ENCODE data around the gene SNX25. TPM values are rescaled to one million over a fixed set of nuclear protein-coding genes. Genes with fewer than 3 reads are reported as not detected.
"Not testable (repeated sequence)": the region's sequence is repeated elsewhere in the genome, so short reads cannot be mapped to it uniquely, and the experiment has no call there.

The SNX25 gene
- total RNA-seq, 1 donor from 2014 or later, result 13.0 TPM

GRCh38 chr4:185205073-185205472 lies 4.3 kb upstream of the SNX25 start:
- DNase-seq, result not testable (repeated sequence)

DNA sequence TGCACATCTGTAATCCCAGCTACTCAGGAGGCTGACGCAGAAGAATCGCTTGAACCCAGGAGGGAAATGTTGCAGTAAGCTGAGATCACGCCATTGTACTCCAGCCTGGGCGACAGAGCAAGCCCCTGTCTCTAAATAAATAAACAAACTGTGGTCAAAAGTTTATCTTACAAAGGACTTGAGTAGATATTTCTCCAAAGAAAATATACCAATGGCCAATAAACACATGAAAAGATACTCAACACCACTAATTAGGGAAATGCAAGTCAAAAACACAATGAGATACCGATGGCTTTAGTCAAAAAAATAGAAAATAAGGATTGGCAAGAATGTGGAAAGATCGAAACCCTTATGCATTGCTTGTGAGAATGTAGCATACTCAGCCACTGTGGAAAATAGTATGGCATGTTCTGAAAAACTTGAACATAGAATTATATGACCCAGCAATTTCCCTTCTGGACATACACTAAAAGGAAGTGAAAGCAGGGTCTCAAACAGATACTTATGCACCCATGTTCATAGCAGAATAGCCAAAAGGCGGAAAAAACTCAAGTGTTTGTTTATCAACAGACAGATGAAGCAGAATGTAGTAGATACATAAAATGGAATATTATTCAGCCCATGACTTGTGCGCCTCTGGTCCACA lies 3.6 kb upstream of the SNX25 start:
- no peak for DNase-seq

GRCh38 chr4:185207466-185207865 lies 1.9 kb upstream of the SNX25 start:
- no peak for DNase-seq

DNA sequence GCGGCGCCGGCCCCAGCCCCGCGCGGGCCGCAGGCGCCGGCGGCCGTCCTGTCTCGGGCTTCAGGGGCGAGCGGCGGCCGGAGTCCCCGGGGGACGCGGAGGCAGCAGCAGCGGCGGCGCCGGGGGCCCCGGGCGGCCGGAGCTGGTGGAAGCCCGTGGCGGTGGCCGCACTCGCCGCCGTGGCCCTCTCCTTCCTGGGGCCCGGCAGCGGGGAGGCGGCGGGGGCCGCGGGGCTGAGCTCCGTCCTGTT lies 379 bp downstream of the SNX25 start:
- not testable (repeated sequence) for DNase-seq

DNA sequence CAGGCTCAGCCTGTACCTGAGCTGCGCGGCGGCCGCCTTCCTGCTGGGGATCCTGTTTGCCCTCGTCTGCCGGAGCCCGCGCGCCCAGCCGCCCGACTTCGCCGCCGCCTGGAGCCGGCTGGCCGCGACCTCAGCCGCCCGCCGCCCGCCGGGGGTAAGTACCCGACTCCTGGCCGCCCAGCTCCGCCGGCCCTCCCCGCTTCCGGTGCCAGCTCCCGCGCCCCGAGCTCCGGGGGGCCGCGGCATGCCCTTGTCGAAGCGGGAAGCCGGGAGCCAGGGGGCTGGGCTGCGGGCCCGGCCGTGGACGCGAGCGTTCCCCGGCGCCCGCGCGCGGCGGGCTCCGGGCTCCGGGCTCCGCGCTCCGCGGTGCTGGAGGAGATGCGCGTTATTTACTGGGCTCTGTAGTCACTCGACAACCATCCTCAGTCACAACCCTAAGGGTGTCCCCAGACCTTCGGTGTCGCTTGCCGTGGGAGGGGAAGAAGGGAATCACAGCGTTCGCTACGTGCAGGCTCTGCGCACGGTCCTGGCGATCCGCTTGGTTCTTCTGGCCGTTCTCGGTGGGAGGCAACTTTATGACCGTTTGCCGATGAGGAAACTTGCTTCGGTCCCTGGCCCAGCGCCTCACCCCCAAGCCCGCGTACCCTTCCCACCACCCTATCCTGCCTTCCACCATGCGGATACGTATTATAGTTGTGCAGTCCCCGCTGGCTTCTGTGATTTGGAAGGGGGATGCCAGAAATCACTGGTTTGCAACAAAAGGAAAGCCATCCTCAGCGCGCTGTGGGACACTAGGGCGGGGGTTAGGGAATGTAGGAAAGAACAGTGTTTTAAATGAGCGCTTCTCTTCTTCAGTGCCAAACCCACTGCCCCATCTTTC lies 944 bp downstream of the SNX25 start:
- peak; percentile 43 for DNase-seq

- DNase-seq, result no peak
Measured at GRCh38 chr4:185211035-185211434, 1.6 kb downstream of the SNX25 start.

DNA sequence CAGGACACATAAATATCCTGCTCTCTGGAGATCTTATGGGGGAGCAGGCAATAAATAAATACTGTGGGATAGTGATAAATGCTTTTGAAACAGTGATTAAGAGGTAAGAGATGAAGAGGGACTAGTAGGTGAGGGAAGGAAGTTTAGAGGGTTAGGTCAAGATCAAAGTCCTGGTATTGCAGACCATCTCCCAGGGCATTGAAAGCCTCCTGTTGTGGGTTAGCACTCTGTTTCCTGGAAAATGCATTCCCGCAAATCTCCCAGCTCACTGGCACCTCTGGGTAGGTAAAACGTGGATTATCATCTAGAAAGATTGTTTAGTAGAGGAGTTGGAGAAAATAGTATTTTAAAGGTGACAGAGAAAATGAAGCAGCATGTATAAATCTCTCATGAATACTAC lies 2.2 kb downstream of the SNX25 start:
- no peak for DNase-seq

DNA sequence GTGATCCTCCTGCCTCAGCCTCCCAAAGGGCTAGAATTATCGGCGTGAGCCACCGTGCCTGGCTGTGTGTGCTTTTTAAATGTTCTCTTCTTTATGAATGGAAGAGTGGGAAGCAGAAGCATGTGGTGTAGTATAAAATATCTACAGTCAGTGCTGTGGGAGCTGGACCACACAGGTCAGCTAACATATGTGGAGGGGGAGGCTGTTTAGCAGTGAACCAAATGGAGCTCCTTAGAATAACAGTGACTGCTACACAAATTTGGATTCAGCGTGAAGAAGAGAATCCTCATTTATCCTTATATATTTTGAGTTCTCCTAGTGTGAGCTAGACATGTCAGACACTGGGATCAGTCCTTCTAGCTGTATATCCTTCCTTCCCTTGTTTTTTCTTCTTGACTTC lies 3.2 kb downstream of the SNX25 start:
- DNase-seq, result no peak

DNA sequence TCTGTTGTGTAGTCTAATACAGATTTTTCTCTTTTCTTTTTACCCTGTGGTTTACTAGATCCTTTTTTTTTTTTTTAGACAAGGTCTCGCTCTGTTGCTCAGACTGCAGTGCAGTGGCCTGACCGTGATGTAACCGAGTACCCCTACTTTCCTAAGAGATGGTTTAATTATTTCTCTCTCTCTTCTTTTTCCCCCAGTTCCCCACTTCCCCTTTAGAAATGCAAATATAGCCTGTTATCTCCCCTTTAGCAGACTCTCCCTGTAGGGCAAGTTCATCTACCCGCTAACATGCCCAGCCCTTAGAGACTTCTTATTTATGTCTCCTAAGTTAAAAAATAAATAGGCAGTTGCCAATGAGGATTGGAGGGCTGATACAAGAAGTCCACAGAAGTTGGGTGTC lies 4.5 kb downstream of the SNX25 start:
- DNase-seq, result no peak

DNA sequence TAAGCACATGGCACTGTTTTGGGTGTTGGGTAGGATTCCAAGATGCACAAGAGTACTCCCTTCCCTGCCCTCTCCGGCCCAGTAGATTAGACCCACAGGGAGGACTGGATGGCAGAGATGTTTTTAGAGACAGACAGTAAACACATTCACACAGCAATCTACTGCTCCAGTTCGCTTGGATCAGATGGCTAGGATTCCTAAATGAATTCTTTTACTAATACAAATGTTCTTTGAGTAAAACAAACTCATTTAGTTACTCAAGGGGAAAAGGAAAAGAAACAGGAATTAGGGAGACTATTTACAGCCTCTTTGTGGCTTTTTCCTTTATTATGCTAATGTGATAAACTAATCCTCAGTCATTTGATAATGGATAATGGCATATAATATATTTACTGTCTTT lies 5.9 kb downstream of the SNX25 start:
- DNase-seq, result no peak

DNA sequence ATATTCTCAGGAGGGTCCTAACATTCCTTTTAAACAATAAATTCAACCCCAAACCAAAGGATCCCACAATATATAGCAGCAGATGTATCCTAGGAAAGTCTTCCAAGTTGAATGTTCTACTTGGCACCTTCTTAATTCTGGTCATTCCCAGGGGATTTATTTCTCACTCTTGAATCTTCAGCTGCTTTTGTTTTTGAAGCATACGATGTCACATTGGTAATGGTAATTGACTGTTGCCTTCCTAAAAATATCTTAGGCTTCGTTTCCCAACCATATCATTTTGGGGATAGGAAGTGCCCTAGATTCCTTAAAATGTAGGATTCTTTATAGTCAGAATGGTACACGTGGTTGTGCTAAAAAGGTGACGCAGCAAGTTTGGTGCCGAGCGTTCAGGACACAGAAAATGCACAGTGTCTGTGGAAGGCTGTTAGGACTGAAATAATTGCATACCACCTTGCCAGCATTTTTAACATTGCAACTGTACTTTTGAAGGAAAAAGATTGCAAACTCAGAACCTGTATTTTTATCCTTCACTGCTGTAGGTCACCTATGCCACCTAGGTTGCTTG lies 8.1 kb downstream of the SNX25 start:
- no peak for DNase-seq

- no peak for DNase-seq
Measured at GRCh38 chr4:185218312-185218711, 8.9 kb downstream of the SNX25 start.

GRCh38 chr4:185219551-185220344 lies 10.3 kb downstream of the SNX25 start:
- peak; percentile 84 for DNase-seq

- no peak for DNase-seq
Measured at GRCh38 chr4:185221491-185221890, 12.1 kb downstream of the SNX25 start.

DNA sequence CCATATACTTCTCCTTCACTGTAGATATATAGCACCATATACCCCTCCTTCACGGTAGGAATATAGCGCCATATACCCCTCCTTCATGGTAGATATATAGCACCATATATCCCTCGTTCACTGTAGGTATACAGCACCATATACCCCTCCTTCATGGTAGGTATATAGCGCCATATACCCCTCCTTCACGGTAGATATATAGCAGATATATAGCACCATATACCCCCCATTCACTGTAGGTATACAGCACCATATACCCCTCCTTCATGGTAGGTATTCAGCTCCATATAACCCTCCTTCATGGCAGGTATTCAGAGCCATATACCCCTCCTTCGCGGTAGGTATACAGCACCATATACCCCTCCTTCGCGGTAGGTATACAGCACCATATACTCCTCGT lies 12.5 kb downstream of the SNX25 start:
- no peak for DNase-seq

- DNase-seq, result no peak
Measured at GRCh38 chr4:185222598-185222997, 13.2 kb downstream of the SNX25 start.

DNA sequence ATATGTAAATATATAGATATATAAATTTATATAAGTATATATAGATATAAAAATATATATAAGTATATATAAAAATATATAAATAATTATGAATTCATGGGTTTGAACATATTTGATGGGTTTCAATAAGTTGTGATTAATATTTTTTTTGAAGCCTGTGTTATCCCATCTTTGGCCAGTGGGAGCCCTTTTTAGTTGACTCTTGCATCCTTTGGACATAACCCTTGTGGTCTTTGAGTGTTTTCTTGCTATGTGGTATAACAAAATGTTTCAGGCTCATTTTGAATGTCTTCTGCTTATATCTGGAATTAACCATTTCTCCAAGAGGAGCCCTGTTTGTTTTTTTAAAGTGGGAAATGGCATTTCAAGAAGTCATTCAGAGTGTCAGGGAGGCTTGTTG lies 15.2 kb downstream of the SNX25 start:
- no peak for DNase-seq

DNA sequence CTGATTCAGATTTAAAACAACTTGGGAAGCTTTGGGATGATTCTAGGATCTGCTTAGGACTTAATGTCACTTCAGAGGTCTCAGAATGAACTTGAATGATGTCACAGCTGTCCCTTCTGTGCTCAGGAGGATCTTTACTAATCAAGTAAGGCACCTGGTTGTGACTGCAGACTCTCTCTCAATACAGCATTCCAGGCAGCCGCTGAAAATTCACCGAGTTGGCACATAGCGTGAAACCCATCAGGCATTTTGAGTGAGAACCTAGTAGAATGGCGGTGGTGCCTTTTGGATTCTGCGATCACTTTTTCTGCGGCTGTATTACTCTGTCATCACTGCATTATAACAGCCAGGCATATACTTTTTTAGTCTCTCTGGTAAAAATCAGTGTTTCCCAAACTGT lies 16.5 kb downstream of the SNX25 start:
- no peak for DNase-seq

DNA sequence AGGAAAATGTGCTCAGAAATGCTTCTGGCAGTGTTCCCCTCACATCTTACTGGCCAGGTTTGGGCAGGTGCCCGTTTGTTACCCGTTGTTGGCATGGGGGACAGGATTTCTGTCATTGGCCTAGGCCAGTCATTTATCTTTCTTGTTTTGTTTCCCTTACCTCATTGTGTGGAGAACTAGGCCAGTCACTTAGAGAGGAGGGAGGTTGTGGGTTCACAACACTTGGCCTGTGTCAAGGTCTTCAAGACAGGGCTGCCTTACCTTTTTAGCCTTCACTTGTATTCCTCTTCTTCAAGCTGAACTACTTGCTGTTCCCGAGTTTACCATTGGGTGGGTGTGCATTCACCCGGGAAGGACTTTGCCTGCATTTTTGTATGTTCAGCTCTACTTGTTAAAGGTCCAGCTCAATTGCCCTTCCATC lies 17.7 kb downstream of the SNX25 start:
- DNase-seq, result no peak

DNA sequence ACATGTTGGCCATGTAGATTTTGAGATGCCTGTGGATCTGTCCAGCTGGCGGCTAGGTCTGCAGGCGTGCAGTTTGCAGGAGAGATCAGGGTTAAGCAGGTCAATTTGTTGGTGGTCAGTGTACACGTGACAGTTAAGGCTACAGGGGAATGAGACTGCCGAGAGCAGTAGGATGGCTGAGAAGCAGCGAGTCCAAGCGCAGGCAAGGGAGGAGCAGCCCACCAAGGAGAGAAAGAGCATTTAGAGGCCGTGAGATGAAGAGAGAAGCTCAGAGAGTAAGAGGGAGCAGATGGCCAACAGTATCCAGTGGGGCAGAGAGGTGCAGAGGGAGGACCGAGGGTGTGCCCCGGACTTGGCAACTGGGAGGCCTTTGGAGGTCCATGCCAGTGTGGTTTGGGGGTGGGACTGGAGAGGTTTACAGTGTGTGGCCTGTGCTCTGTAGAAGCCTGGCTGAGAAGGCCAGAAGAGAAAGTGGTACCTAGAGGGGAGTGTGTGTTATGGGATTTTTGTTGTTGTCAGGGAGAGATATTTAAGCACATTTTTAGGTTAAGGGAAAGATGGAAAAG lies 18.4 kb downstream of the SNX25 start:
- no peak for DNase-seq

GRCh38 chr4:185229021-185229818 lies 19.8 kb downstream of the SNX25 start:
- DNase-seq, result no peak

DNA sequence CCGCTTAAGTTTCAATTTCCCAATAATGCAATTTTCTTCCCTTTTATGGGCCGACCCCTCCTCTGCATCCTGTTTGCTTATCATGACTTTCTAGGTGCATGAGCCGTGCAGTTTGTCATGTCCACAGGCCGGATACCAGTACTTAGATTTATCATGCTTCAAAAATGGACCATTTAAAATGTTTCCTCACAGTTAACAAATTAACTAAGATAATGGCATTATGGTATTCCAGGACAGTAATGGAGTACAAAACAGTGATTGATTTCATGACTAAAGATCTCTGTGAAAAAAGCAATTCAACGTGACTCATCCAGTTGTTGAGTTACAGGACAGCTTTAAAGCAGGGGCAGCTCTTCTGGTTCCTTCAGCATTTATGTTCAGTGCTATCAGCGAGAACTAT lies 23.0 kb downstream of the SNX25 start:
- DNase-seq, result no peak
